B cell (primary cell): ENCODE measurements around the gene RNF7. TPM values are rescaled to one million over a fixed set of nuclear protein-coding genes. Genes with fewer than 3 reads are reported as not detected.

Source experiments
- ATAC-seq: fragments of 200-7000 bp; cut with Tn5 transposase; one replicate; pipeline ENCODE4 v1.10.0; 2021; ENCODE audit warnings: low read depth, mild to moderate bottlenecking, moderate number of reproducible peaks, moderate library complexity
- CTCF ChIA-PET: fragments of 350-600 bp; sonication (Branson Sonifier 250); formaldehyde crosslinking; loops from one replicate; lab custom pipeline; 2021; ENCODE audit warnings: antibody characterized with exemption, inconsistent platforms; lab: Charles Lee
- POLR2A ChIA-PET: fragments of 350-600 bp; sonication (Branson Sonifier 250); formaldehyde crosslinking; loops from one replicate; lab custom pipeline; 2021; ENCODE audit warnings: antibody characterized with exemption; lab: Charles Lee
- DNase-seq: peaks from one replicate; pipeline ENCODE4 v3.0.0; 2013
- H2AFZ ChIP-seq: 2 replicates; pipeline ENCODE4 v1.6.1; 2012; ENCODE audit warnings: mild to moderate bottlenecking, low read depth, low read length; ENCODE audit not compliant: insufficient read depth, poor library complexity, severe bottlenecking
- H3K27ac ChIP-seq, 2 donors: 1 replicate in 1 of 2; 2 replicates in 1 of 2; pipeline ENCODE4 v1.5.1; 2012 to 2013; ENCODE audit warnings: low read length in 2 of 2, mild to moderate bottlenecking in 2 of 2, moderate library complexity in 1 of 2
- H3K27me3 ChIP-seq, 4 experiments: fragments of 200-600 bp in 1 of 4; sonication (generic) in 1 of 4; replicated peaks in 1 of 4; 1 replicate in 2 of 4; 2 replicates in 2 of 4; pipeline versions ENCODE4 v1.6.1 to v1.7.0; 2013 to 2016; ENCODE audit warnings: low read length in 3 of 4, mild to moderate bottlenecking in 2 of 4, mixed read lengths in 1 of 4, moderate library complexity in 1 of 4; ENCODE audit not compliant: insufficient read depth in 4 of 4, control insufficient read depth in 3 of 4; ENCODE audit errors: control extremely low read depth in 1 of 4
- H3K36me3 ChIP-seq, 2 experiments: replicated peaks in 1 of 2; 1 replicate in 1 of 2; 2 replicates in 1 of 2; pipeline versions ENCODE4 v1.6.1 to v1.7.1; 2013; ENCODE audit warnings: low read length in 1 of 2; ENCODE audit not compliant: insufficient read depth in 2 of 2, control insufficient read depth in 1 of 2; ENCODE audit errors: control extremely low read depth in 1 of 2, extremely low read depth in 1 of 2
- H3K4me1 ChIP-seq, 2 donors: fragments of 200-600 bp in 1 of 2; sonication (generic) in 1 of 2; 1 replicate in 1 of 2; 2 replicates in 1 of 2; pipeline versions ENCODE4 v1.5.1 to v1.6.1; 2013 to 2017; ENCODE audit warnings: low read length in 2 of 2; ENCODE audit not compliant: control insufficient read depth in 2 of 2, insufficient read depth in 2 of 2
- H3K4me2 ChIP-seq: replicated peaks from 2 replicates; pipeline ENCODE3; 2012; ENCODE audit warnings: mild to moderate bottlenecking, low read depth, low read length; ENCODE audit not compliant: poor library complexity, severe bottlenecking
- H3K4me3 ChIP-seq, 5 experiments: fragments of 200-600 bp in 1 of 5; sonication (generic) in 1 of 5; 1 replicate in 3 of 5; 2 replicates in 2 of 5; pipeline versions ENCODE4 v1.5.1 to v1.7.0; 2011 to 2016; ENCODE audit warnings: low read length in 4 of 5, mild to moderate bottlenecking in 4 of 5, low read depth in 2 of 5, control low read depth in 1 of 5, moderate library complexity in 1 of 5; ENCODE audit not compliant: insufficient read depth in 1 of 5; ENCODE audit errors: control extremely low read depth in 1 of 5, extremely low read depth in 1 of 5
- H3K79me2 ChIP-seq: fragments of 200-600 bp; sonication (generic); one replicate; pipeline ENCODE4 v1.6.0; 2016; ENCODE audit warnings: low read length; ENCODE audit not compliant: control insufficient read depth, insufficient read depth
- H3K9ac ChIP-seq: fragments of 200-600 bp; sonication (generic); 2 replicates; pipeline ENCODE4 v1.6.1; 2017; ENCODE audit warnings: mild to moderate bottlenecking, low read length, moderate library complexity
- H3K9me3 ChIP-seq, 3 donors: one replicate each; pipeline versions ENCODE4 v1.6.1 to v1.7.1; 2013; ENCODE audit warnings: low read length in 2 of 3; ENCODE audit not compliant: control insufficient read depth in 2 of 3, insufficient read depth in 1 of 3; ENCODE audit errors: control extremely low read depth in 1 of 3
- H4K20me1 ChIP-seq: 2 replicates; pipeline ENCODE4 v1.6.0; 2012; ENCODE audit warnings: mild to moderate bottlenecking, low read length; ENCODE audit not compliant: insufficient read depth, control insufficient read depth, poor library complexity, severe bottlenecking
- H3K27ac Mint-ChIP-seq: one replicate; pipeline ENCODE4 v1.8.0; 2021; ENCODE audit warnings: mixed read lengths
- H3K27me3 Mint-ChIP-seq: one replicate; pipeline ENCODE4 v1.8.0; 2021; ENCODE audit warnings: mixed read lengths
- H3K4me1 Mint-ChIP-seq: one replicate; pipeline ENCODE4 v1.8.0; 2021; ENCODE audit warnings: mixed read lengths
- H3K4me3 Mint-ChIP-seq: one replicate; pipeline ENCODE4 v1.8.0; 2021; ENCODE audit warnings: mixed read lengths
- H3K9me3 Mint-ChIP-seq: one replicate; pipeline ENCODE4 v1.8.0; 2022; ENCODE audit warnings: mixed read lengths; ENCODE audit not compliant: insufficient read depth
- CTCF ChIP-seq: fragments of 200-600 bp; IDR thresholded peaks from one replicate; pipeline ENCODE4 v1.8.0; 2022; ENCODE audit warnings: antibody characterized with exemption, mild to moderate bottlenecking
- EZH2 ChIP-seq: IDR thresholded peaks from 2 replicates; pipeline ENCODE4 v1.6.1; 2012; ENCODE audit warnings: borderline replicate concordance, low read depth, mild to moderate bottlenecking, moderate library complexity, low read length; ENCODE audit not compliant: insufficient read depth, poor library complexity, severe bottlenecking
- WGBS: methylation state at CpG from one replicate; pipeline ENCODE4 v1.1.5; 2013; ENCODE audit warnings: missing lambda C conversion rate; ENCODE audit not compliant: insufficient coverage; 5-methylcytosine and 5-hydroxymethylcytosine counted together
- intact Hi-C: fragments of 100-400 bp; cut with micrococcal nuclease; formaldehyde crosslinking; loops from one replicate; pipeline ENCODE4 v1.10.0; 2022
- polyA plus RNA-seq: library from polyadenylated mRNA; depleted of rRNA; stranded (reverse); fragments of >200 nt; gene quantifications from 2 replicates; pipeline ENCODE4 v1.2.3, GENCODE V29; 2012
- total RNA-seq, 2 donors: library from RNA; stranded (reverse); fragments of 120-200 nt in 1 of 2; gene quantifications; 1 replicate in 1 of 2; 2 replicates in 1 of 2; pipeline versions ENCODE4 v1.2.3 to v1.2.4, GENCODE V29; 2013 to 2022

Gene RNF7
- total and polyA plus RNA-seq, 2 donors (not counting 1 experiment from before 2014, with no cell fraction given) = 38.0 to 40.9 TPM

- Histone ChIP-seq H3K36me3 (no peaks in the 10 kb centered on the region), H4K20me1 (no peaks in the 10 kb centered on the region), H3K4me2 (no peak overlapping the region), H3K79me2 (no peaks in the 10 kb centered on the region), H3K9me3 (no peaks in the 10 kb centered on the region), H3K4me1 (no peaks in the 10 kb centered on the region), H3K9ac (no peak overlapping the region), H3K27me3 (no peaks in the 10 kb centered on the region), H3K27ac (no peak overlapping the region), H3K4me3 (no peak overlapping the region), H2AFZ (no peak overlapping the region)
- Mint-ChIP-seq H3K9me3 (peaks cover 5% of the 10 kb centered on the region), H3K27ac (no peak overlapping the region), H3K27me3 (no peaks in the 10 kb centered on the region), H3K4me3 (no peak overlapping the region), H3K4me1 (no peaks in the 10 kb centered on the region)
- no peak for TF ChIP-seq EZH2
- no peak for TF ChIP-seq CTCF
- WGBS = 97% methylated on average over 6 of the region's 6 CpGs
- ATAC-seq (no peak), DNase-seq (no peak)
- CTCF ChIA-PET = no interaction called here
- POLR2A ChIA-PET = no interaction called here
- intact Hi-C loops = no loop called here
Measured at GRCh38 chr3:141783632-141784031, 45.5 kb downstream of the RNF7 start.

- Histone ChIP-seq H3K4me2 (no peak overlapping the region), H3K9me3 (peaks cover 0 to 3% (median 0%) of the 10 kb centered on the region in 3 donors), H3K4me3 (no peak overlapping the region), H3K27ac (no peak overlapping the region), H4K20me1 (no peaks in the 10 kb centered on the region), H3K4me1 (no peaks in the 10 kb centered on the region), H2AFZ (no peak overlapping the region), H3K9ac (no peak overlapping the region), H3K36me3 (no peaks in the 10 kb centered on the region), H3K27me3 (no peaks in the 10 kb centered on the region), H3K79me2 (no peaks in the 10 kb centered on the region)
- no peak for TF ChIP-seq CTCF
- TF ChIP-seq EZH2 = no peak
- Mint-ChIP-seq H3K9me3 (peaks cover 5% of the 10 kb centered on the region), H3K4me3 (no peak overlapping the region), H3K27me3 (no peaks in the 10 kb centered on the region), H3K27ac (no peak overlapping the region), H3K4me1 (no peaks in the 10 kb centered on the region)
- ChIA-PET CTCF (no interaction called here), POLR2A (no interaction called here)
- ATAC-seq (no peak), DNase-seq (no peak)
- intact Hi-C loops = no loop called here
- WGBS = 95% methylated on average over 2 of the region's 8 CpGs
Measured at GRCh38 chr3:141784096-141784495, 46.0 kb downstream of the RNF7 start.
